GM19372 (cell line): ENCODE measurements around the gene SPCS2.
A peak's percentile ranks its signal among the peaks of the same experiment; 100 is the strongest.
"Not testable (repeated sequence)": the region's sequence is repeated elsewhere in the genome, so short reads cannot be mapped to it uniquely, and the experiment has no call there.

Experiments used
- ATAC-seq: cut with Tn5 transposase; IDR thresholded peaks from one replicate; pipeline ENCODE4 v1.9.1; 2021; ENCODE audit warnings: mild to moderate bottlenecking, low read depth, moderate library complexity; ENCODE audit not compliant: unreplicated experiment

SPCS2 gene

GRCh38 chr11:74949753-74950137, 679 bp downstream of the SPCS2 start:
- ATAC-seq = no peak

DNA sequence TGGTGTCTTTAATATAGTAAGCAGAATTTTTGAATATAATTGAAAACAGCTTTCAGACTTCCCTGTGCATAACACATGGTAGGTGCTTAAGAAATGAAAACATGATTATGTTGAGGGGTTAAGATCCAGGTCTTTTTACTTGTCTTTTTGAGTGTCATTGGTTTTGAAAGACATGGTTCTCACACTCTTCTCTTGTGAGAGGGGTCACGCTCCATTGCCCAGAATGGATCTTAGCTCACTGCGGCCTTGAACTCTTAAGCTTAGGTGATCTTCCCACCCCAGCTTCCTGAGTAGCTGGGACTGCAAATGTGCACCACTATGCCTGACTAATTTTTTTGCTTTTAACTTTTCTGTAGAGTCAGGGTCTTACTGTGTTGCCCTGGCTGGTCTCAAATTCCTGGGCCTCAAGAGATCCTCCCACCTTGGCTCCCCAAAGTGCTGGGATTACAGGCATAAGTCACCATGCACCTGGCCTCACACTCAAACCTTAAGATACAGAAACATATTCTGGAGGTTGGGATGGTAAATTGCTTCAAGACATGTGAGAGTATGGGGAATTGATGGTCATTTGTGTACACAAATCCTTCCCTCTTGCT, 1.4 kb downstream of the SPCS2 start:
- ATAC-seq = no peak

DNA sequence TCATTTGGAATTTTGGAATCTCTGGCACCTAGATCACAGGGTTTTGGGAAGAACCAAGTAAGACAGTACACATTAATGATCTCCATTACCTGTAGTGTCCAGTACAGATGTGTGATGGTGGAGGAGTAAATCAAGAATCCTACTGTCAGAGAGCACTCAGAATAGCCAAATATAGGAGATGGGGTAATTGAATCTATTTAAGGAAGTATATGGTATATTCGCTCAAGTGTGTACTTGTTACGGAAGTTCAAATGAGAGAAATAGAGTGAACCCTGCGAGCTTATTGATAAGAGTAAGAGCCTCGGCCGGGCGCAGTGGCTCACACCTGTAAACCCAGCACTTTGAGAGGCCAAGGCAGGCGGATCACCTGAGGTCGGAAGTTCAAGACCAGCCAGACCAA, 2.2 kb downstream of the SPCS2 start:
- ATAC-seq = no peak

GRCh38 chr11:74952752-74953151, 3.7 kb downstream of the SPCS2 start:
- no peak for ATAC-seq

DNA sequence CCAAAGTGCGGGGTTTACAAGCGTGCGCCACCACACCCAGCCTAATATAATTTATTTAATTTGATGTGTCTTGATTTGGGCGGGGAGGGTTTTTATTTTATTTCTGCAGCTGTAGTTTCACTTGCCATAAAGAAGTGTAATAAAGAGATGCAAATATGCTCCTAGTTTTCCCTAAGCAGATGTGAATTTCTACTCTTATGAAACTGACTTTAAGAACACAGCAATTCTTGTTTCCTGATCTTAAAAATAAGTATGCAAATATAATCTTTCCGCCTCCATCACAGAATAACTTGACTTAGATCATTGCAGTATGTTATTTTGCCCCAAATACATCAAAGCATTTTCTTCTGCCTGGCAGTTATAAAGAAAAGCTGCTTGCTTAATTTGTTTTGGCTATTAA, 4.4 kb downstream of the SPCS2 start:
- no peak for ATAC-seq

DNA sequence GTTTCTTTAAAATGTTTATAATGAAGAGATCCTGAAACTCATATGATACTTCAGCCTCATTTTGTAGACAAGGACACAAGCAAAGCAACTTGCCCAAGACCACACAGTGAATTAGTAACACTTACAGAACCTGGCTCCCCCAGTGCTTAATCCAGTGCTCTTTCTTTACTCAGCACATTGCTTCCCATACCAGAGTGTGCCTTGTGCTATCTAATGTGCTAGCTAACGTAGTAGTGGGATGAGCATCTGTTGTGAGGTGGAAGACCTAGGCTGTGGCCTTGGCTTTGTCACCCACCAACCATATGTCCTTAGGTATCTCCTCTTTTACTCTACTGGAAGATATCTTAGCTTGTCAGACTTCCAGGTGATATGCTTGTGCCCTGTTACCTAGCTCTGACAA, 5.1 kb downstream of the SPCS2 start:
- ATAC-seq = no peak

- no peak for ATAC-seq
These were observed 7.4 kb downstream of the SPCS2 start for GRCh38 chr11:74956397-74957015.

DNA sequence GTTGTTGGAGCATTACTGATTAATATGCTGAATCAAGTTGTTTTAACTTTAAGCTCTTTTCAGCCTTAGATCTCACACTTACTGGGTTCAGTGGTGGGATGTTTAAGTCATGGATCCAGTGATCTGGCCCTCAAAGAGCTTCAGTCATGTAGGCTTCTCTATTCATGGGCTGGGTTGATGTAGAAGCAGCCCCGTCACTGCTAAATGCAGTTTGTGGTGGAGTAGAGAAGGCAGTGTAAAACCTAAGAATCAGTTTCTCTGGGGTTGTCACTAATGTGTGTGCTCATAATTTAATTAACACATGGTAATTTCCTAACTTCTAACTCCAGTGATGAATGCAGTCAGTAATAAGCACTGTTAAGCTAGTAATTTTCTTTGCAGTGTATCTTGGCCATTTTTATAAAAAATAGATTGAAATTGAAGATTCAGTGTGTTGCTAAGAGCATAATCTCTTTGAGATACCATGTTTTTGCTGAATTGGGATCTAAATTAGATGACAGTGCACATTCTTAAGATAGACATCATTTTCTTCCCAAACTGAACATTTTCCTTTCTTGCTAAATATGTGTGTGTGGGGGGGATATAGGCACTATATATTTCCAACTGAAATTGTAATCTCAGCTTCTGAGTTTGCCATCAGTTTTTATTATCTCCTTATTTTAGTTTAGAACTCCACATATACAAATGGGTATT, 9.0 kb downstream of the SPCS2 start:
- ATAC-seq = no peak

- not testable (repeated sequence) for ATAC-seq
These were observed 11.1 kb downstream of the SPCS2 start for GRCh38 chr11:74960128-74960527.

DNA sequence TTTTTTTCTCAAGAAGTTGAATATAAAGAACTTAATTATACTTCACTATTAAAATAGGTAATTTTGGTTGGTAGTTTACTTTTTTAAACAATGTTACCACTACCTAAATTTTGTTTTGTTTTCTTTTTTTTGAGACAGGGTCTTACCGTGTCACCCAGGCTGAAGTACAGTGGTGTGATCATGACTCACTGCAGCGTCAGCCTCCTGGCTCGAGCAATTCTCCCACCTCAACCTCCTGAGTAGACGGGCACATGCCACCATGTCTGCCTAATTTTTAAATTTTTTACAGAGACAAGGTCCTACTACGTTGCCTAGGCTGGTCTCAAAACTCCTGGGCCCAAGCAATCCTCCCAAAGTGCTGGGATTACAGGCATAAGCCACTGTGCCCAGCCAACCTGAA, 17.6 kb downstream of the SPCS2 start:
- ATAC-seq = no peak

DNA sequence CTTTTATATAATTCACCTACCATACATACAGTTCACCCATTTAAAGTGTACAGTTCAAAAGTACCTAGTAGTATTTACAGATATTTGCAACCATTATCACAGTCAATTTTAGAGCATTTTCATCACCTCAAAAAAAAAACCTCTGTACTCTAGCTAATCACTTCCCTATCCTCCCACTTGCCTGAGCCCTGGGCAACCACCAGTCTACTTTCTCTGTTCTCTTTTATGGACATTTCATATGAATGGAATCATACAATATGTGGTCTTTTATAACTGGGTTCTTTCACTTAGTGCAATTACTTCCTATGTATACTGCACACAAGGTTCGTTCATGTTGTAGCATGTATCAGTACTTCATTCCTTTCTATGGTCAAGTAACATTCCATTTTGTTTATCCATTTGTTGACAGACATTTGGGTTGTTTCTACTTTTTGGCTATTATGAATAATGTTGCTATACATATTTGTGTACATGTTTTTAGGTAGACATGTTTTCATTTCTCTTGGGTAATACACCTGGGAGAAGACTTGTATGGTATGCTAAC, 21.9 kb downstream of the SPCS2 start:
- no peak for ATAC-seq

DNA sequence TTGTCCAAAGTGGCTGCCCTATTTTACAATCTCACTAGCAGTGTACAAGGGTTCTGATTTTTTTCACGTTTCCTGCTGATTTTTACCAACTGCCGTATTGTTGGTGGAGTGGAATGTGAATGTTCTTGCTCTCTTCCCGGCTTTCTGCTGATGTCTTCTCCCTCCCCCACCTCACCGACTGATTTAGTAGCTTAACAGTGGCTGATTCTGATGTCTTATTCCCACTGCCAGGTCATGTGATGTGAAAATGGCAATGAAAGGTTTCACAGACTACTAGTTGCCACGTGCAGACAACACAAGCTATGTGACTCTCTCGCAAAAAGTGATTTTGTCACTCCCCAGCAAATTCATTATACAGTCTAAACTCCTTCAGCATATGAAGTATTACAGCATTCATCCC, 22.4 kb downstream of the SPCS2 start:
- no peak for ATAC-seq

DNA sequence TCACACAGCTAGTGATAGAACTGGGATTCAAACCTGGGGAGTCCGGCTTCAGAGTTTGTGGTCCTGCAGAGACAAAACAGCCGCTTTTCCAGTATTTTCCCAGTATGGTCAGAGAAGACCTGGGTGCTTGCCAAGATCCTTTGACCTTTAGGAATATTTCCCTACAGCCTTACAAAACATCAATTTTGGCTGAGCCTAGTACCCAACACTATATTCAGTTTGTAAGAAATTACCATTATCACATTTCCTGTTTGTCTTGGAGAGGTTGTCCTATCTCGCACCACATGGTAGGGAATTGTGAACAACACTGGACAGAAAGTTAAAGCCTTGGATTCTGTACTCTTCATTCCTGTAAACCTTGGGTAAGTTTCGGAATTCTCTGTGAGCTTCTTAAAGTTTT, 29.0 kb downstream of the SPCS2 start:
- ATAC-seq = no peak

- no peak for ATAC-seq
These were observed 31.6 kb downstream of the SPCS2 start for GRCh38 chr11:74980634-74981033.

- no peak for ATAC-seq
These were observed 32.8 kb downstream of the SPCS2 start for GRCh38 chr11:74981888-74982287.

DNA sequence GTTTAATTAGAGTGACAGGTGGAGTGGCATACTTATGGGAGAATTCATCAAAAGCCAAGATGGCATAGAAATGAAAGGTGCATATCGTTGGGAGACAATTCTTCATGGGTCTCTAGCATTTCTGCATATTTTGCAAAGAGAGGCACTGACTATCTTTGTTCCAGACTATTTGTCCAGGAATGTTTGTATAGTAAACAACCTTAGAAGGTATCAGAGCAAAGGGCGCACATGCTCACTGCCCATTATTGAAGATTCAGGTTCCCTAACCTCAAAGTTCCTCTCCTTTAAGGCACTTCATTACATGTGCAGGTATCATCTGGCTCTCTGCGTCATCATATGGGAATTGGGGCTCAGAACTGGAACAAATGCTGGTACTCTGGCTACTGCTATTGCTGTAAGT, 35.0 kb downstream of the SPCS2 start:
- no peak for ATAC-seq

DNA sequence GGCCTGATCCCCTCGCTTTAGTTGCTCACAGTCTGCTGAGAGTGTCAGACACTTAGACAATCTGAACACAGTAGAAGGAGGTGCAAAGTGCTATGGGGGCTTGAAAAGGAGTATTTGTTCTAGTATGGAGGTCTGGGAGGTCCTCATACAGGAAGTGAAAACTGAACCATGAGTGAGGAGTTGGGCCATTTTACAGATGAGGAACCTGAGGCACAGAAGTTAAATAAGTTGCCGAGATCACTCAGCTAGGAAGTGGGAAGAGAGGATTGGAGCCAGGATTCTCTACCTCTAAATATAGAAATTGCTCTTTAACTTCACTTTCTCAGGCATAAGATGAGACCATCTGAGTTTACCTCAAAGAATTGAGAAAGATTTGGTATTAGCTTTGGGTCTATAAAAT, 35.7 kb downstream of the SPCS2 start:
- ATAC-seq = no peak

DNA sequence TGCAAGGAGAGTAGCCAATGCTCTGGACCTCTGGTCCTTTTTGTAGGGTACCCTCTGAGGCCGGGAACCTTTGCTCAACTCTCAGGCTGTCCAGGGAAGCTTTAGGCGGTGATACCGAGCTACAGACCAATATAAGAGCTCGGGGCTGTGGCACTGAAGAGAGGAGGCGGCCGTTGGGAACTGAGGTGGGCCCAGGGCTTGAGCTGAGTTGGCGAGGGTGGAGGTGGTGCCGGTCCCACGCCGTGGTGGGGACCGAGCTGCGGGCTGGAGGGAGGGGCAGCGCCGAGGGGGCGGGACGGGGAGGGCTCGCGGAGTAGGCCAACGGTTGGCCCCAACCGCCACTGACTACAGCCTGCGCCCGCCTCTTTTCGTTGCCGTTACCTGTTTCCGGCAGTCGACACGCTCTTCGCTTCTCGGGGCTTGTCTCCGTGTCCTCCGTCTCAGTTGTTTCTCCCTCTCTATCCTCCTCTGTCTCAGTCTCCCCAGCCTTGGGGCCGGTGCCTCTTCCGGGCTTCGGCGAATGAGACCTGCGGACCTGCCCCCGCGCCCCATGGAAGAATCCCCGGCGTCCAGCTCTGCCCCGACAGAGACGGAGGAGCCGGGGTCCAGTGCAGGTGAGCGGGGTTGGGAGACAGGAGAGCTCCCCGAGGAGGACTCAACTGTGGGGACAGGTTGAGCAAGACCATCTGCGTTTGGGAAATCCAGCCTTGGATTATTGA, 39.6 kb downstream of the SPCS2 start, which contains the start of gene NEU3:
TSS of gene NEU3 (plus strand) at position 393 of the 719 bp plus-strand sequence. CDS start at position 521, 128 bp downstream.
- ATAC-seq = peak; percentile 87

GRCh38 chr11:74989260-74989638, 40.2 kb downstream of the SPCS2 start:
- peak; percentile 9 for ATAC-seq

- not testable (repeated sequence) for ATAC-seq
These were observed 41.1 kb downstream of the SPCS2 start for GRCh38 chr11:74990150-74990549.

DNA sequence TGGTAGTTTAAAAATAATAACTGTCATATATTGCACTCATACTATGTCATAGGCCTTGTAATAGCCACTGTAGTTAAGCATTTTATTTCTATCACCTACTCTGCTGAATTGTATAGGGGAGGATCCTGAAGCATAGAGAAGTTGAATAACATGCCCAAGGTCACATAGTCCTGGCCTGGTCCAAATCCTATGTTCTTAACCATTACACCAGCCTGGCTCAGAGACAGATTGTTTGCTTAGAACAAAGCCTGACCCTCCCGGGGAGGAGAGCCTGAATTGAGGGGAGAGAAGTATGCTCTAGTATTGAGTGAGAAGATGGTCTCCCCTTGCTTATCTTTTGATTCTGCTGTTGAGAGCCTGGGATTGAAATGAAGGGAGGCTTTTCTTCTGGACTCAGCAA, 41.9 kb downstream of the SPCS2 start:
- no peak for ATAC-seq
